Progenitor cell of endocrine pancreas (in vitro differentiated cells): ENCODE data around the gene SLC39A12. TPM values are rescaled to one million over a fixed set of nuclear protein-coding genes. Genes with fewer than 3 reads are reported as not detected.
"Not testable (repeated sequence)": the region's sequence is repeated elsewhere in the genome, so short reads cannot be mapped to it uniquely, and the experiment has no call there.

ENCODE experiments used
- DNase-seq: peaks from one replicate; pipeline ENCODE4 v3.0.0; 2021; ENCODE audit warnings: low spot score; ENCODE audit not compliant: unreplicated experiment
- H3K27ac Mint-ChIP-seq: 2 replicates; pipeline ENCODE4 v1.8.0; 2021; ENCODE audit warnings: mild to moderate bottlenecking, moderate library complexity, mixed read lengths
- H3K27me3 Mint-ChIP-seq: 2 replicates; pipeline ENCODE4 v1.8.0; 2021; ENCODE audit warnings: mixed read lengths
- H3K36me3 Mint-ChIP-seq: 2 replicates; pipeline ENCODE4 v1.8.0; 2022; ENCODE audit warnings: mixed read lengths; ENCODE audit not compliant: insufficient read depth
- H3K4me1 Mint-ChIP-seq: 2 replicates; pipeline ENCODE4 v1.8.0; 2021; ENCODE audit warnings: low read depth, mixed read lengths
- H3K4me3 Mint-ChIP-seq: 2 replicates; pipeline ENCODE4 v1.8.0; 2021; ENCODE audit warnings: low read depth, mild to moderate bottlenecking, moderate library complexity, mixed read lengths
- H3K9me3 Mint-ChIP-seq: 2 replicates; pipeline ENCODE4 v1.8.0; 2021; ENCODE audit warnings: low read depth, mixed read lengths
- CTCF ChIP-seq: fragments of 200-600 bp; sonication (generic); IDR thresholded peaks from one replicate; pipeline ENCODE4 v1.5.0; 2021; ENCODE audit warnings: antibody characterized with exemption, mild to moderate bottlenecking; ENCODE audit not compliant: unreplicated experiment
- total RNA-seq: library from RNA; stranded (reverse); gene quantifications from 2 replicates; pipeline ENCODE4 v1.2.1, GENCODE V29; 2021

SLC39A12 gene
- total RNA-seq, 1 donor from 2014 or later: not detected

GRCh38 chr10:17950726-17951125, 992 bp upstream of the SLC39A12 start:
- H3K4me3 Mint-ChIP-seq: no peak overlapping the region
- H3K36me3 Mint-ChIP-seq: no peaks in the 10 kb centered on the region

GRCh38 chr10:17954372-17954771, 2.7 kb downstream of the SLC39A12 start:
- DNase-seq, H3K27ac Mint-ChIP-seq, H3K36me3 Mint-ChIP-seq, H3K4me3 Mint-ChIP-seq, H3K9me3 Mint-ChIP-seq, H3K27me3 Mint-ChIP-seq, H3K4me1 Mint-ChIP-seq: not testable (repeated sequence)

More at GRCh38 chr10:17950726-17951125, 992 bp upstream of the SLC39A12 start:
- Mint-ChIP-seq H3K27ac (no peak overlapping the region), H3K27me3 (peaks cover 6% of the 10 kb centered on the region), H3K4me1 (no peaks in the 10 kb centered on the region), H3K9me3 (no peaks in the 10 kb centered on the region)
- TF ChIP-seq CTCF: no peak
- DNase-seq: no peak

GRCh38 chr10:17954861-17955260, 3.1 kb downstream of the SLC39A12 start:
- DNase-seq: no peak
- Mint-ChIP-seq H3K36me3 (no peaks in the 10 kb centered on the region), H3K9me3 (peaks cover 3% of the 10 kb centered on the region), H3K27ac (no peak overlapping the region), H3K27me3 (peaks cover 9% of the 10 kb centered on the region), H3K4me1 (peaks cover 5% of the 10 kb centered on the region), H3K4me3 (no peak overlapping the region)
- TF ChIP-seq CTCF: no peak

GRCh38 chr10:17958049-17958448, 6.3 kb downstream of the SLC39A12 start:
- no peak for TF ChIP-seq CTCF

GRCh38 chr10:17959870-17960269, 8.2 kb downstream of the SLC39A12 start:
- Mint-ChIP-seq H3K36me3 (no peaks in the 10 kb centered on the region), H3K27me3 (peaks cover 12% of the 10 kb centered on the region), H3K4me3 (no peak overlapping the region), H3K27ac (no peak overlapping the region), H3K9me3 (peaks cover 3% of the 10 kb centered on the region), H3K4me1 (peaks cover 5% of the 10 kb centered on the region)
- no peak for DNase-seq
- no peak for TF ChIP-seq CTCF

More at GRCh38 chr10:17958049-17958448, 6.3 kb downstream of the SLC39A12 start:
- no peak overlapping the region for H3K4me3 Mint-ChIP-seq
- H3K36me3 Mint-ChIP-seq: no peaks in the 10 kb centered on the region
- peaks cover 5% of the 10 kb centered on the region for H3K4me1 Mint-ChIP-seq
- no peak for DNase-seq
- peaks cover 9% of the 10 kb centered on the region for H3K27me3 Mint-ChIP-seq
- H3K27ac Mint-ChIP-seq: no peak overlapping the region
- peaks cover 3% of the 10 kb centered on the region for H3K9me3 Mint-ChIP-seq

GRCh38 chr10:17961551-17962422, 10.1 kb downstream of the SLC39A12 start:
- Mint-ChIP-seq H3K9me3 (peaks cover 3% of the 10 kb centered on the region), H3K4me1 (peaks cover 4% of the 10 kb centered on the region), H3K27ac (no peak overlapping the region)

More at GRCh38 chr10:17961551-17962422, 10.1 kb downstream of the SLC39A12 start:
- Mint-ChIP-seq H3K4me3 (no peak overlapping the region), H3K27me3 (peaks cover 3% of the 10 kb centered on the region), H3K36me3 (no peaks in the 10 kb centered on the region)
- TF ChIP-seq CTCF: no peak
- DNase-seq: no peak
